Measurements from ENCODE around the gene RHBDD2. TPM values are rescaled to one million over a fixed set of nuclear protein-coding genes. Genes with fewer than 3 reads are reported as not detected.
"Not testable (repeated sequence)": the region's sequence is repeated elsewhere in the genome, so short reads cannot be mapped to it uniquely, and the experiment has no call there.

RHBDD2 gene
- total RNA-seq, 1 donor from 2014 or later: 47.3 TPM

DNA sequence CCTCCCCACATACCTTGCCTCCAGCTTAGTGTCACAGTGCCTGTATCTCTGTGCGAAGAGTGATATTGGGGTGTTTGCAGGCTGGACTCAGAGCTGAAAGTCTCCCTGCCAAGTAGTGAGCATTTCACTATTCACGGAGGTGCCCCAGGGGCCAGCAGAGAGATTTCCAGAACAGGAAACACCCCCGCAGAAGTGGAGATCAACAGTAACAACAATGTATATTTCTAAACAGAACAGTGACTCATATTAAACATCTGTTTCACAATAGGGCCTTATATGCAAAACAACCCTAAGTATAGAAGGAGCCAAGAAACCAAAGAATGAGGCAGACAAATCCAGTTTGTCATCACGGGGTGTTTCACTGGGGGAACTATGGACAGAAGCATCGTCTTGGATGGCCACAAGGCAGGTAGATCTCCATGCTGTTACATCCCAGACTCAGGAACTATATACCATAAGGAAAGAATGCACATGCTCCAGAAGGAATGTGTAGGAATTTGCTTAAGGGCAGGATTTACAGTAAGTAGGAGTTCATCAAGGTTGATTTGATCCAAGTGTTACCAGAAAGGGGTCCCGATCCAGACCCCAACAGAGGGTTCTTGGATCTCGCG, 35.9 kb upstream of the RHBDD2 start:
- no peak for DNase-seq (ENCODE audit: low read depth)
- TF ChIP-seq, protein P1, sequence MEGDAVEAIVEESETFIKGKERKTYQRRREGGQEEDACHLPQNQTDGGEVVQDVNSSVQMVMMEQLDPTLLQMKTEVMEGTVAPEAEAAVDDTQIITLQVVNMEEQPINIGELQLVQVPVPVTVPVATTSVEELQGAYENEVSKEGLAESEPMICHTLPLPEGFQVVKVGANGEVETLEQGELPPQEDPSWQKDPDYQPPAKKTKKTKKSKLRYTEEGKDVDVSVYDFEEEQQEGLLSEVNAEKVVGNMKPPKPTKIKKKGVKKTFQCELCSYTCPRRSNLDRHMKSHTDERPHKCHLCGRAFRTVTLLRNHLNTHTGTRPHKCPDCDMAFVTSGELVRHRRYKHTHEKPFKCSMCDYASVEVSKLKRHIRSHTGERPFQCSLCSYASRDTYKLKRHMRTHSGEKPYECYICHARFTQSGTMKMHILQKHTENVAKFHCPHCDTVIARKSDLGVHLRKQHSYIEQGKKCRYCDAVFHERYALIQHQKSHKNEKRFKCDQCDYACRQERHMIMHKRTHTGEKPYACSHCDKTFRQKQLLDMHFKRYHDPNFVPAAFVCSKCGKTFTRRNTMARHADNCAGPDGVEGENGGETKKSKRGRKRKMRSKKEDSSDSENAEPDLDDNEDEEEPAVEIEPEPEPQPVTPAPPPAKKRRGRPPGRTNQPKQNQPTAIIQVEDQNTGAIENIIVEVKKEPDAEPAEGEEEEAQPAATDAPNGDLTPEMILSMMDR (conservative IDR thresholded peaks at IDR 0.05; ENCODE audit: low read depth, low read length): no peak
- no peak overlapping the region for H3K4me3 ChIP-seq (ENCODE audit: low read depth, low read length)

DNA sequence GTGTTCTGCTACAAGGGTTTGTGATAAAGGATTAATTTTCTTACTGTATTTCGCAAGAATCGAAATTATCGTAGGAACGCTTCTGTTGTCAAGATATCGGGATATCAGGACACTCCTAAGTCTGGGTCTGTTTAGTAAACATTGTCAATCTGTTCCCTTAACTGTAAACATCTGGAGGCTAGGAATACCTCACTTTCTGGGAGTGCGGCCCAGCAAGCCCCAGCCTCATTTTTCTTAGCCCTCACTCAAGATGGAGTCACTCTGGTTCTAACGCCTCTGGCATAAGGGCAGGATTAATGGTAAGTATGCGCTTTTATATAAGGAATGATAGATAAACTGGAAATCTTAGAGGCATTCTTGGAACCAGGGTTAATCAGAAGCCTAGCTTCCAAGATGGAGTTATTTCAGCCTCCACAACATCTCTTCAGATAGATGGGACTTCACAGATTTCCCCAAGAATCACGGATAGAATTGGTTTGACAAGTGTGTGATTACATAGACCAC, 35.2 kb upstream of the RHBDD2 start:
- TF ChIP-seq, protein P1 (conservative IDR thresholded peaks at IDR 0.05; ENCODE audit: low read depth, low read length): no peak
- H3K4me3 ChIP-seq (ENCODE audit: low read depth, low read length): no peak overlapping the region
- DNase-seq (ENCODE audit: low read depth): no peak

DNA sequence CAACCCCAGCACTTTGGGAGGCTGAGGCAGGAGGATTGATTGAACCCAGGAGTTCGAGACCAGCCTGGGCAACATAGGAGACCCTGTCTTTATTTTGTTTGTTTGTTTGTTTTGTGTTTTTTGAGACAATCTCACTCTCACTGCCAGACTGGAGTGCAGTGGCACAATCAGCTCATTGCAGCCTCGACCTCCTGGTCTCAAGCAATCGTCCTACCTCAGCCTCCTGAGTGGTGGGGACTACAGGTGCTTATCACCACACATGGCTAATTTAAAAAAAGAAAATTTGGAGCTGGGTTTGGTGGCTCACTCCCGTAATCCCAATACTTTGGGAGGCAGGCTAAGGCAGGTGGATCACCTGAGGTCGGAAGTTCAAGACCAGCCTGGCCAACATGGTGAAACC, 34.7 kb upstream of the RHBDD2 start:
- H3K4me3 ChIP-seq (ENCODE audit: low read depth, low read length): no peak overlapping the region
- DNase-seq (ENCODE audit: low read depth): no peak
- TF ChIP-seq, protein P1 (conservative IDR thresholded peaks at IDR 0.05; ENCODE audit: low read depth, low read length): no peak

DNA sequence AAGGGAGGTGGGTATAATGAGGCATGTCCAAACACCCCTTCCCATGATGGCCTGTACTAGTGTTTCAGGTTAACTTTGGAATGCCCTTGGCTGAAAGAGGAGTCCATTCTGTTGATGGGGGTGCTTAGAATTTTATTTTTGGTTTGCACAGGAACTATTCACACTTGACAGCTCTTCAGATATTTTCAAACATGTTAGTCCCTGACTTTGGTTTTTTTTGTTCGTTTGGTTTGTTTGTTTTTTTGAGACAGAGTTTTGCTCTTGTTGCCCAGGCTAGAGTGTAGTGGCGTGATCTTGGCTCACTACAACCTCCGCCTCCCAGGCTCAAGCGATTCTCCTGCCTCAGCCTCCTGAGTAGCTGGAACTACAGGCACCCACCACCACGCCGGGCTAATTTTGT, 33.7 kb upstream of the RHBDD2 start:
- not testable (repeated sequence) for H3K4me3 ChIP-seq (ENCODE audit: low read depth, low read length); DNase-seq (ENCODE audit: low read depth)

DNA sequence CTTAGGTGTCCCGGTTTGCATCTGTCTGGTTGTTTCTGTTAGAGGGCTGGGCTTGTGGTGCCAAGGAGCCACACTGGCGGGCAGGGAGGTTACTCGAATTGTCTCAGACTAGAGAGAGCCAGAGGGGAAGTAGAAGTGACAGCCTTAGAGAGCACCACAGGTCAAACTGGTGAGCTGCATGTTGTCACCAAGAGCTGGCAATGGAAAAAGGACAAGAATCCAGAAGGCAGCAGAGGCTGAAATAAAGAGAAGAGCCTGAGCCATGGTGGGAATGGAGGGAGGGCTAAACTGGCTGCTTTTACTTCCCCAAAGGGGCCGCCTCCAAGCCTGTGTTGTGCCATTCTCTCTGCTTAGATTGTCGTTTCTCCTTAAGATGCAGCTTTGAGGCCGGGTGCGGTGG, 31.1 kb upstream of the RHBDD2 start:
- DNase-seq (ENCODE audit: low read depth): no peak
- TF ChIP-seq, protein P1 (conservative IDR thresholded peaks at IDR 0.05; ENCODE audit: low read depth, low read length): no peak
- no peak overlapping the region for H3K4me3 ChIP-seq (ENCODE audit: low read depth, low read length)

DNA sequence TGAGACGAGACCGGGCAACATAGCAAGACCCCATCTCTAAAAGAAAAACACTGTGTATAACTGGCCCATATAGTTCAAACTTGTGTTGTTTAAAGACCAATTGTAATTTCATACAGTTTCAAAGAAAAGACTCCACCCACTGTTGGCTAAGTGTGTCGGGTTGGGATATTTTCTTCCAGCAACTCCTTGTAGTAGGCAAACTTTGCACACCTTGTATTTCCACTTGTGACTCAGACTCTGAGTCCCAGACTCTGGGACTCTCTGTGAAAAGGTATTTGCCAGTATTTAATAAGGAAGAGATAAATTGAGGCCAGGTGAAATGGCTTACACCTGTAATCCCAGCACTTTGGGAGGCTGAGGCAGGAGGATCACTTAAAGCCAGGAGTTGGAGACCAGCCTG, 29.3 kb upstream of the RHBDD2 start:
- TF ChIP-seq, protein P1 (conservative IDR thresholded peaks at IDR 0.05; ENCODE audit: low read depth, low read length): no peak
- no peak for DNase-seq (ENCODE audit: low read depth)

DNA sequence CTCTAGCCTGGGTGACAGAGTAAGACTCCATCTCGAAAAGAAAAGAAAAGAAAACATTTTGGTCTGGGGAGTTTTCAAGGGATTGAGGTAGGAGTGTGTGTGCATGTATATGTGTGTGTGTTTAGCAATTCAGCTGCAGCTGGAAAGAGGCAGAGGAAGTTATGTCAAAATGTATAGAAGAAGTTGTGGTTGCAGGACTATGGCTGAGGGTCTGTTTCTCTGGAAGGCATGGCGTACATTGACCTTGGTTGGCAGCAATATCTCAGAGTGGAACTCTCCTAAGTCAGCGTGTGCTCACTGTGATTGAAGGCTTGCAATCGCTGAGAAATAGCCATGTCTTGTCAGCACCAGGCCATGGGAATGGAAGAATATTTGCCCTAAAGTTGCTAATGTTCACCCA, 28.6 kb upstream of the RHBDD2 start:
- no peak overlapping the region for H3K4me3 ChIP-seq (ENCODE audit: low read depth, low read length)
- TF ChIP-seq, protein P1 (conservative IDR thresholded peaks at IDR 0.05; ENCODE audit: low read depth, low read length): no peak
- no peak for DNase-seq (ENCODE audit: low read depth)

More for the DNA sequence above, 29.3 kb upstream of the RHBDD2 start:
- H3K4me3 ChIP-seq (ENCODE audit: low read depth, low read length): no peak overlapping the region

All from epithelial cell of proximal tubule (primary cell).